Activated CD4-positive, alpha-beta T cell treated with anti-CD3 and anti-CD28 coated beads for 4 hours (primary cell): ENCODE measurements around the gene MSH5.

ENCODE experiments used
- DNase-seq, 2 donors: peaks; one replicate each; pipeline ENCODE4 v3.0.0-alpha.2; 2020

The MSH5 gene

DNA sequence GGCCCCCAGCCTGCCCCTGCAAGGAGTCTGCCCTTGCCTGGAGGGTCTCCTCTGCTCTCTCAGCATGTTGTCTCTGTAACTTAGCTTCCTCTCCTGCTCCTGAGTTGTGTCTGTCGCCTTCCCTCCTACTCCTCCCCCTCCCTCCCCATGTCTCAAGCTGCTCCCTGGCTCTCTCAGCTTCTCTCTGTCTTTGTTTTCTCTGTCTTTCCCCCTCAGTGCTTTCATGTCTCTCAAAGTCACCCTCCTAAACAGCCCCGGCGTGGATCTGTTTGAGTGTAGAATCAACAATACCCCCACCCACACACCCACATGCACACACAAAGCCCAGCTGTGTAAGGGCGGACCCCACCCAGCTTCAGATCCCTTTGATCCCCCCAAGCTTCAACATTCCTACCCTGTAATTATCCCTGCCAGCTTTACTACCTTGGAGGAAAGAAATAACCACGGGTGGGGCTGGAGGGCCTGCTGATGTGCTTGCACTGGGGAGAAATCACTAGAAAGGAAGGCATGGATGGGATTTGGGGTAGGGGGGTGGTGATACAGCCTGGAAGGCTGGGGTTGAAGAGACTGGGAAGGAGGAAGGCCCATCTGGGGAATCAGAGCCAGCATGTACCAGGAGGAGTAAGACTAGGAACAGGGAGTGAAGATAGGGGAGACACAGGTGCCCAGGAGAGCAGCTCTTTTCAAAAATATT lies 25.7 kb upstream of the MSH5 start:
- no peak for DNase-seq

DNA sequence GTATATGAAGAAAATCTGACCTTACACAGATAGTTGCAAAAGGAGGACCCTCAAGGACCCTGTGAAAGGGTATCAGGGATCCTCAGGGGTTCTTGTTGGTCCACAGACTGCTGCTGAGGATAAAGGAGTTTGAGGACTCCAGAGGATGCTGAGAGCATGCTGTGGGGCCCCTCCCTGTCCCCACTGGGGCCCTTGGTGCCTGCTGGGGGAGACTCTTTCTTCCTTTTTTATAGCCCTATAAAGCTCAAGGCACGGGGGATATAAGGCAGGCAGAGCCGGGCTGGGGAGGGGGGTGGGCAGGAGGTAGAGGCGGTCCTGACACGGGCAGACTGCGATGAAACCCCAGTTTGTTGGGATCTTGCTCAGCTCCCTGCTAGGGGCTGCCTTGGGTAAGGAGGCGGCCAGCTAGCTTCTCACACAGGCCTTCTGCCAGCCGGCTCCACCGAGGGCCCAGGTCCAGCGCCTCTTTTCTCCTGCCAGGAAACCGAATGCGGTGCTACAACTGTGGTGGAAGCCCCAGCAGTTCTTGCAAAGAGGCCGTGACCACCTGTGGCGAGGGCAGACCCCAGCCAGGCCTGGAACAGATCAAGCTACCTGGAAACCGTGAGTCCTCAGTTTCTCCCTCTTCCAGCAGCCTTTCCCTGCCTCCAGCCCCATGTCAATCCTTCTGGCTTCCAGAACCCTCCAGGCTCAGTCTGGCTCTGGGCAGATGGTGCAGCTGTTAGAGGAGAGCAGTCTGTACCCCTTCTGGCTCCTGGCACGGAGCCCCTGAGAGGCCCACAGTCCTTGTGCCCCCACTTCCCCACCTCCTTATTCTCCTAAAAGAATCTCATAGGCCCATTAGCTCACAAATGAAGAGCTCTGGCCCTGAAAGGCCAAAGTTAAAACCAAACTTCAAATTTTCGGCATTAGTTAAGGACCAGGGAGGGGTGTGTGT lies 24.5 kb upstream of the MSH5 start, which contains the start of gene LY6G6D:
Gene LY6G6D (plus strand): TSS at position 327 of the 937 bp plus-strand sequence. CDS start 8 bp downstream, at position 335.
- no peak for DNase-seq

DNA sequence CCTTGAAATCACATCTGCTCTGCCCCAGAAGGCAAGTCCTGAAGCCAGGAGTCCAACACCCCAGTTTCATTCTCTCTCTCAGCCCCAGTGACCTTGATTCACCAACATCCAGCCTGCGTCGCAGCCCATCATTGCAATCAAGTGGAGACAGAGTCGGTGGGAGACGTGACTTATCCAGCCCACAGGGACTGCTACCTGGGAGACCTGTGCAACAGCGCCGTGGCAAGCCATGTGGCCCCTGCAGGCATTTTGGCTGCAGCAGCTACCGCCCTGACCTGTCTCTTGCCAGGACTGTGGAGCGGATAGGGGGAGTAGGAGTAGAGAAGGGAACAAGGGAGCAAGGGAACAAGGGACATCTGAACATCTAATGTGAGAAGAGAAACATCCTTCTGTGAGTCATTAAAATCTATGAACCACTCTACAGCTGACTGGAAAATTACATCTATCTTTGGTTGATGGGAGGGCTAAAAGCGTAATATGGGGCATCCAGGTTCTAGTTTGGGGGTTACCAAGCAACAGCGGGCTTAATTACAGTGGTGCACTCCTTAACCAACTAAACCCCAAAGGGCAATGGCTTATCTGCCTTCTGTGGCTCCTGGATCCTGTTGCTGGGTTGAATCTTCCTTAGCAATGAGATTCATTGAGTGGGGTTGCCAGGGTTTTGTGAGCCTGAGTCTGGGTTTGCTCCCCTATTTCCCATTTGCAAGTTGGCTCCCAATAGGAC lies 22.1 kb upstream of the MSH5 start:
- no peak for DNase-seq

DNA sequence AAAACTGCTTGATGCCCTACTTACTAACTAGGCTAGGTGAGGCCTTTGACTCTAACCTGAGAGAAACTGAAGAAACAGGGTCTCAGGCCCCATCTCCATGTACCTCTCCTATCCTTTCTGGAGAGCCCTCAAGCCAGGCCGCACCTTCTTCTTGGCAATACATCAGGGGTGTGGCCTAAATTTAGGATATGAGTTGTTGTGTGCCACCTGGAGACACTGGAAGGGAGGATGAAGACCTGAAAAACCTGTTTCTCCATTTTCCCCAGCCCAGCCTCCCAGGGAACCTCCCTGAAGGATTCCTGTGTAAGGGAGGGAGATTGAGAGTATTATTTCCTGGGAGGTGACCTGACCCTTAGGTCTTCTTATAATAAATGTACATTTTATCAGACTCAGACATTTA lies 21.5 kb upstream of the MSH5 start:
- DNase-seq: no peak

DNA sequence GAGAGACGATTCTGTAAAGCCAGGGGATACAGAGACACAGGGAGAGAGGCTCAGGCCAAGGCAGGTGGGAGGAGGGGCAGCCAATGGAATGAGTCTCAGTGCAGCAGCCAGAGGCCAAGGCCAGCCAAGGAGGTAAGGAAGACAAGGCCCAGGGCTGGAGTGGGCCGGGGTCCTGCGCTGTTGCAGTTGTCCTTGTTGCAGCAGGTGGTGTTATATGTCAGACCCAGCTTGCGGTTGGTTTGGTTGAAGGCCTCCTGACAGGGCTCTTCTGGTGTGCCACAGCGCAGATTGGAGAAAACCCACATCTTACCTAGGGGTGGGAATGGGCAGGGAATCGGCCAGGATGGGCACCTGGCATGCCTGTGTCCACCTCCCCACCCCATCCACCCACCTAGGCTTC lies 20.8 kb upstream of the MSH5 start:
- DNase-seq: no peak

DNA sequence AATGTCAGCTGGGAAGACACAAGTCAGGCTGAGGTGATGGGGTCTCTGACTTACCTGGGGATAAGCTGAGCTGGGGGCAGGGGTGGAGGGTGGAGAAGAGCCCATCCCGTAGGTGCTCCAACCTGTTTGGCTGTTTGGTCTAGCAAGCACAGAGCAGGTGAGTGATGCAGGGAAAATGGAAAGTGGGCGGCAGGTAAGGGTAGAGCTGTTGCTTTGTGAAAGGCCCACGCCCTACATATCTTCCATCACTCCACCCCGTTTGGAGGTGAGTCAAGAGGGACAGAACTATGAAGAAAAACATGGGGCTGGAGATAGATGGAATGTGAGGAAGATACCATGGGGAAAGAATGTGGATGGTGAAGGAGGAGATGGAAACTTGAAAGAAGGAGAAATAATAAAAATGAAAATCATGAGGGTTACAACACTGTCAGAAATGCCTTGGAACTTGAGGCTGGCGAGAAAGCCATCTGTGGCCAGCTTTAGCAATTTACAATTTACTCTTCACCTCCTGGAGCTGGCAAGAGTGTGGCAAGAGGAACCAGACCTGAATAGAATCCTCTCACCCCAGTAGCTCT lies 19.5 kb upstream of the MSH5 start:
- DNase-seq: no peak

DNA sequence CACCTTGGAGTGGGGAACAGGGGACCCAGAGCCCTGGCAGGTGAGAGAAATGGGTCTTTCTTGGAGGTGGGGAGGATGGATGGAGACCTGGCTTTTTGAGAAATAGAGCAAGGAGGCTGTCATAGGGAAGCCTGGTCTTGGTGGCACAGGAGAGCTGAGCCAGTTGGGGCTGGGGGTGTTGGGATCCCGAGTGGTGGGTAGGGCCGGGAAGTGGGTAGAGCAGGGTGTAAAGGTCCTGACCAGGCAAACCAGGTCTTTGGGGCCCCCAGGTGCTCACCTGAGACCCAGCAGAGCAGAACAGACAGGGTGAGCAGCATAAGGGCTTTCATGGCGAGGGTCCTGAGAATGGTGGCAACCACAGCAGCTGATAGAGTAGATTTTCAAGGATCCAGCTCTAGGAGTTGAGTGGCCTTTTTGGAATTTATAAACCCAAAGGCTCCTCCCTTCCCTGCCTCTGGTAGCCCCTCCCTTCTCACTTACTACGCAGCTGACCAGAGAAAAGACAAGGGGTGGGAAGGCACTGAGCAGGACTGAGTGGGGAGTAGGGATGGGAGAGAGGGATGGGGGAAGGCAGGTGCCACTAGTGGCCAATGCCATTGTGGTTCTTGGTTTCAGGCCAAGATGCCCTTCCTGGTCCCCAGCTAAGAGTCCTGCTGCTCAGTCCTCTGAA lies 18.3 kb upstream of the MSH5 start, which contains the start of gene LY6G6C:
Gene LY6G6C (minus strand): TSS at position 396 of the 670 bp plus-strand sequence. CDS start 67 bp downstream, at position 329.
- no peak for DNase-seq

DNA sequence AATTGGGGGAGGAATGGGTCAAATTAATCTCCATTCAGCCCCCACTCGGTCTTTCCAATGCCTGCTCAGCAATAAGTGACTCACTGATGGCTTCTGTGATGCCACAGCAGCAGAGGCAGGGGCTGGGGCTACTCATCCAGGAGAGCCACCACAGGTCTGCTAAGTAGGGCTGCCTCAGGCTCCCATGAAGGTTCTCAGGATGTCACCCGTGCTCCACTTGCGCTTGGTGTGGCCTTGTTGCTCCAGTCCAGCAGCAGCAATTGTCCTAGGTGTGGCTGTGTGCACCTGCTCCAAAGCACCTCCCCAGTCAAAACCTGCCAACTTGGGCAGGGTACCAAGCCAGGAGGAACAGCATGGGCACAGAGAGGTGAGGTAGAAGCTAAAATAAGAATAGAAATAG lies 17.6 kb upstream of the MSH5 start:
- DNase-seq: no peak

DNA sequence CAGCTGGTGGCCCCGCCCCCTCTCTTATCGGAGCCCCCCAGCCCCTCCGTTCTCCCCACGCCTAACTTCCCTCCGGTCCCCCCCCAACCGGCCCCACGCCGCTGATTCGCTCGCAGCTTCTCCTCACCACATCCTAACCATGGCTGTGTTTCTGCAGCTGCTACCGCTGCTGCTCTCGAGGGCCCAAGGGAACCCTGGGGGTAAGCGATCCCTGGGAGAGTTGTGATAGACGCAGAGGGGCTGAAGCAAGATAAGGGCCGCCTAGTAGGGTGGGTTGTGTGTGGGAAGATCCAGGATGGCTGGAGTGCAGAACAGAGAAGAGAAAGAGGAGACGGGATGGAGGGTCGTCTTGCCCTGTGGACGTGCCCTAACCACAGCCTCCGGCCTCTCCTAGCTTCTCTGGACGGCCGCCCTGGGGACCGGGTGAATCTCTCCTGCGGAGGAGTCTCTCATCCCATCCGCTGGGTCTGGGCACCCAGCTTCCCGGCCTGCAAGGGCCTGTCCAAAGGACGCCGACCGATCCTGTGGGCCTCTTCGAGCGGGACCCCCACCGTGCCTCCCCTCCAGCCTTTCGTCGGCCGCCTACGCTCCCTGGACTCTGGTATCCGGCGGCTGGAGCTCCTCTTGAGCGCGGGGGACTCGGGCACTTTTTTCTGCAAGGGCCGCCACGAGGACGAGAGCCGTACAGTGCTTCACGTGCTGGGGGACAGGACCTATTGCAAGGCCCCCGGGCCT lies 16.4 kb upstream of the MSH5 start, which contains the start of gene MPIG6B:
Gene MPIG6B (plus strand): TSS at position 129 of the 735 bp plus-strand sequence. CDS start 11 bp downstream, at position 140.
- no peak for DNase-seq

DNA sequence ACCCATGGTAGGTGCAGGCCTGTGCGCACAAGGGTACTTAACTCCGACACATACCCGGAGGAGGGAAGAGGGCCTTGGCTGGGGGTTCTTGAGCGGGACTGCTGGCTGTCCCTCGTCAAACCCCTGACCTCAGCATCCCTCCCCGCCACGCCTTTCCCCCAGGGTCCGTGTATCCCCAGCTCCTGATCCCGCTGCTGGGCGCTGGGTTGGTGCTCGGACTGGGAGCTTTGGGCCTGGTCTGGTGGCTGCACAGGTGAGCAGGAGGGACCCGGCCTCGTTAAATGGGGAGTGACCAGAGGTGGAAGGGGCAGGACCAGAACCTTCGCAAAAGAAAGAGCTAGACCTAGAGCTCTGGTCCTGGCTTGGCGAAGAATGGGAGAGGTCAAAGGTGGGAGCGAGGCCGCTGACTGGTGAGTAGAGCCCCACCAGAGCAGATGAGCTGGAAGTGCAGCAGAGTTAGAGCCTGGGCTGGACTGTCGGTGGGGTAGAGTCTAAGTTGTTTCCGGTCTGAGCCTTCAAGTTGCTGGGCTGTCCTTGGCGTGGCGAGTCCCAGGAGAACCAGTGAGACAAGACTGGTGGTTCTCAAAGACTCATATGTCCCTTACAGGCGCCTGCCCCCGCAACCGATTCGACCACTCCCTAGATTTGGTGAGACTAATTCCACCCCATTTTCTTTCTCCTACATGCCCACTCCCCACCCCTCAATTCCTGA lies 15.7 kb upstream of the MSH5 start:
- DNase-seq: no peak

DNA sequence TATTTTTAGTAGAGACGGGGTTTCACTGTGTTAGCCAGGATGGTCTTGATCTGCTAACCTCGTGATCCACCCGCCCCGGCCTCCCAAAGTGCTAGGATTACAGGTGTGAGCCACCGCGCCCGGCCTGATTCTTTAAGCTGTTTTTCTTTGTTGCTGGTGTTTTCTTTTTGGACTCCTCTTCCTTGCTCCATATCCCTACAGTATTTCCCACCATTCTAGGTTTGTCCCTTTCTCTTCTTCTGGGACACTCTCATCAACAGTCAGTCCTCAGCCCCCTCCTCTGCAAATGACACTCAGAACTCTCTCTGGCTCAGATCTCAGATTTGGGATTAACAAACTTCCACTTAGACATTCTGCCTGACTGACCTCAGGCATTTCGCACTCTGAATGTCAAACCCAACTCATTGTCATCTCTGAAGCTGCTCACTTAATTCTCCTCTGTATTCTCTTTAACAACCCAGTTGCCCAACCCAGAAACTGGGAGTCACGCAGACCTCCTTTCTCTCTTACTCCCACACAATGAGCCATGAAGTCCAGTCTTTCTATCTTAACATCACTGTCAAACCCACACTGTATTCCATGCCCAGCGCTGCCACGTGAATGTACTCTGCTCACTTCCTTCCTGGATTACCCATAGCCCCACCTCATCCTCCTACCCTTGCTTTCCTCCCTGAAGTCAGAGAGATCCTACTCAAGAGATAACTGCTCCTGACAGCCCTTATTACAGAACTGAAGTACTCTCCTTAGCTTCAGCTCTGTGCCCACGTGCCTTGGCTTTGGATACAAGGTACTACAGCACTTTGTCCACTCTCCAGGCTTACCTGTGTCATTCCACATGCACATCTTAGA lies 14.1 kb upstream of the MSH5 start:
- DNase-seq: no peak

DNA sequence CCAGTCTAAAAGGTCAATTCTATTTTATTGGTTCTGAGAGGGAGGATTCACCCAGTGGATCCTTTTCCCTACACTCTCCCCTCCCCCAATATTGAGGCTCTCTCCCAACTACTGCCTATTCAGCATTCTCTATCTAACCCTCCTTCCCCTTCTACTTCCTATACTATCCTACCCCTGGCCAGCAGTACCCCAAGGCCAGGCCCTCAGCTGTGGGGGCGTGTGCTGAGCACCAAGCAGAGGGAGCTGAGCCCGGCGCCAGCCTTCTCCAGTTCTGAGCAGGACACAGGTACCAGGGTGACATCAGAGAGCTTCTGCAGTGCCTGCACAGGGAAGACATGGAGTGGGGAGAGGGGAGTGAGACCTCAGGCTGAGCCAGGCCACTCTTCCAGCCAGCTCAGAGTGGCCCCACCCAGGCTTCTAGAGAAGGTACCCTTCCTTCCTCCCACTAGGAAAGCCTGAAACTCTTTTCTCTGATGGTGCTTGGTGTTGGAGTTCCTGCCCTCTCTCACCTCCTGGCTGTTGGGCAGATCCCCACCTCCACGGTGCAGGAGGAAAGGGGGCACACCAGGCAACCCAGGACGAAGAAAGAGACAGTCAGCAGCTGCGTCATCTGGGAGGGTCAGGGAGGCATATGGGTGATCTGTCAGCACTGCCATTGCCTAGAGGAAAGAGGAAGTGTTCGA lies 12.6 kb upstream of the MSH5 start:
- peak in 1 of 2 donors; percentile 11 for DNase-seq

DNA sequence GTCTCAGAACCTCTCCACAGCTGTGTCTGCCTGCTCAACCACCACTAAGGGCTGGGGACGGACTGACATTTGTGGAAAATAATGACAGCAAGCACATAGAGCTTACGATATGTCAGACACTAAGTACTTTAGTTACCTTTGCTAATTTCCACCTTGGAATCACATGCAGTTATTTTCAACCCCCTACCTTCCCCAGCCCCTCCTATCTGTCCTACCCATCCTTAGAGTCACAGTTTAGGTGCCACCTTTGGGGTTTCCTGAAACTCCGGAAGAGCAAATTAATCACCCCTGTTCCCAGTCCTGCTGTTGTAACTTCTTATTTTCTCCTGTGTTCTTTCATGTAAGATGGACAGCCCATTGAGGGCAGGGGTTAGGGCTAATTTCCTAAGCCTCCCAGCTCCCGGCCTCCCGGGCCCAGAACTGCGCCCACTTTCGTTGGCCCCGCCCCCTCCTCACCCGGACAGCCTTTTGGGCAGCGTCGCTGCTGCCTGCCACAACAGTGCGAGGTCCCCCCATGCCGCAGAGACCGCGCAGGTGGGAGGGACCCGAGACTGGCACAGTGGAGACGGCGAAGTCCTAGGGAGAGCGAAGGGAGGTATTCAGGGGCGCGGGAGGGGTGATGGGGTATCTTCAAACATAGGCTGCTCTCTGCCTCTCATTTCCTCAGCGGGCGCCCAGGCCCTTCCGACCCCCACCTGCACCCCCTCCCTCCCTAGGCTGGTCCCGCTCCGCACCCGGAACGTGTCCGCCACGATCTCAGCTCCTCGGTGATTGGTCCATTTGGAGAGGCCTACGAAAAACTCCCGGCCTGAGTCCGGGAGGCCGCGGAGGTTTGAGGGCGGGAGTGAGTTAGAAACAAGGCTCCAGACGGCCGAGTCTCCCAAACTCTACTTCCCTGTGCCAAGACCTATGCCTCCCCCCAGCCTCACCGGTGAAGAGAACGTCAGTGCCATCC lies 11.8 kb upstream of the MSH5 start:
- DNase-seq: no peak

DNA sequence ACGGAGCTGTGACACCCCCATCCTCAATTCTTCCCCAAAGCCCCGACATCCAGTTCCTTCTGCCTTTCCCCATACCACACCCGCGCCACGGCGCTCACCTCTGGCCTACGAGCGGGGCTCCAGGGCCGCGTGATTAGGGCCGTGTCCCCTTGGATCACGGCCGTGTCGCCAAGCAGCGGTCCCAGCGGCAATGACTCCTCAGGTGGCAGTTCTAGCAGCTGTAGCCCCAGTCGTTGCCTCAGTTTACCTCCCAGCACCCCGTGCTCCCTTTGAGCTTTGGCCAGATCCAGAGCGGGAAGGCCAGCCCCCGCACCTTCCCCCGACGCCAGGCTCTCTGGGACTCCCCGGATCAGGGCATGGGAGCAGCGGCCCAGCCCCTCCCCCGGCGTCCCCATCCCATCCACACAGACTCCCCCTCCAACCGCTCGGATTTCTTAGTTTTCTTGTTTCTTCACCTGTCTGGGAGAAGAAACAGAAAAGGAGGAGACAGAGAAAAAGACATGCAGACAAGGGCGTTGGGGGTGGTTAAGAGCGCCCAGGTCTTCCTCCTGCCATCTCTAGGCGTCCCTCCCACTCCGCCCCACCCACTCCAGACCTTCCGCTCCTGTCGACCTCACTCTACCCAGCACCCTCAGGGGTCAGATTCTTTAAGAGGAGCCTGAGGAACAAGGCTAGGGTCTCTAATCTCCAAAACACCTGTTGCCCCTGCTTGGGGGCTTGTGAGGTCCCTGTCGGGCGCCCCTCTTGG lies 10.9 kb upstream of the MSH5 start, which contains the start of gene DDAH2:
Gene DDAH2 (minus strand): TSS at position 533 of the 748 bp plus-strand sequence. CDS start 138 bp downstream, at position 395.
- no peak for DNase-seq

DNA sequence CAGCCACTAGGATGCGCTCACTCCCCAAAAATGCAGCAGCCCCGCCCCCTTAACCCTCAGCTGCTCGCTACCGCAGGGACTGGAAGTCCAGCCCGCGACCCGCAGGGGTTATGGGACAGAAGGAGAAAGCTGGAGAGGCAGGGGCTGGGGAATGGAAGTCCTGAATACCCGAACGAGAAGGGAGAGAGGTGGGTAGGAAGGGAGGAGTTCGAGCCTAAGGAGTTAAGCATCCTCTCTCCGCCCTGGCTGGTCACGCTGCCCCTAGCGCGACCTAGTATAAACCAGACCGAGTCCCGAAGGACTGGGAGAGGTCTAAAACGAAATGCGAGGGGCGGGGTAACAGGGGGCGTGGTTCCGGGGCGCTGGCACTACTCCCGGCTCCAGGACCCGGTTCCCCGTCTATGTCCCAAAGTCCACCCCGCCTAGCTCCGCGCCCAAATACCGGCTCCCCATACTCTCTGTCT lies 10.3 kb upstream of the MSH5 start:
- DNase-seq: peak; percentile 83

DNA sequence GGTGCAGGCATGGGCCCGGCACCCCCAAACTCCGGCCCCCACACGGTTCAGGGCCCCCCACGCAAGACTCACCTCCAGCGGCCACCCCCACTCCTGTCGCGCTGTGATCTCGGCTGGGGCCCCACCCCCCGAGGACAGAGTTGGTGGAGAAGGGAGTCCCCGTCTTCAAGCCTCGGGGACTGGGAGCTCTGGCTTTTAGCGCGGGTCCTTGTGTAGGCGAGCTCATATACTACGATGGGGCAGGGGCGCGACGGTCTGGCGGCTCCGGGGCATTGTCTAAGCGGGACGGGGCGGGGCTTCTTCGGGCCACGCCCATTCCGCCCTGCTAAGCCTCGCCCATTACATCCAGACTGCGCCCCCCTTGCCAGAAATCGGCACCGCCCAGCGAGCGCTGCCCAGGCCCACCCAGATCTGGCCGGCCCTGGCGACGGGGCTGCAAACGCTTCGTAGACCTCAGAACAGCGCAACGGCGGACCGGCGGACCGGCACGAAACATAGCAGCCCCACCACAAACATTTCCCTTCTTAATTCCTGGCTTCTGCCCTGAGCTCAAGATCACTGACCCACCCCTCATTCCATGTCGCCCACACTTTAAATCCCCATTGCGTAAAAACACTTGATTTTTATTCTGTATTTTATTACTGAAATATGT lies 9.7 kb upstream of the MSH5 start:
- peak; percentile 52 to 57 for DNase-seq
